ENCODE results near the gene SMIM35.
"Not testable (repeated sequence)": the region's sequence is repeated elsewhere in the genome, so short reads cannot be mapped to it uniquely, and the experiment has no call there.

Gene SMIM35

GRCh38 chr11:118021146-118021545 is 65.6 kb downstream of the SMIM35 start:
- Histone ChIP-seq H3K9me3 (ENCODE audit: control insufficient read depth, insufficient read depth, low read length) (no peaks in the 10 kb centered on the region; the same call in 1 of the 2 replicates), H3K36me3 (ENCODE audit: insufficient read depth, low read length) (no peaks in the 10 kb centered on the region), H3K4me1 (ENCODE audit: insufficient read depth, low read length) (no peaks in the 10 kb centered on the region), H3K9ac (ENCODE audit: low read depth, low read length) (no peak overlapping the region)

- no peaks in the 10 kb centered on the region for H3K9me3 ChIP-seq (ENCODE audit: control insufficient read depth, insufficient read depth, low read length)
- no peak overlapping the region for H3K9ac ChIP-seq (ENCODE audit: low read depth, low read length)
- no peaks in the 10 kb centered on the region for H3K36me3 ChIP-seq (ENCODE audit: insufficient read depth, low read length)
- no peaks in the 10 kb centered on the region for H3K4me1 ChIP-seq (ENCODE audit: insufficient read depth, low read length)
These were observed 68.4 kb downstream of the SMIM35 start for GRCh38 chr11:118018401-118018800.

GRCh38 chr11:118017631-118018315 is 69.0 kb downstream of the SMIM35 start:
- H3K9ac ChIP-seq (ENCODE audit: low read depth, low read length) = no peak overlapping the region
- H3K4me1 ChIP-seq (ENCODE audit: insufficient read depth, low read length) = no peaks in the 10 kb centered on the region

GRCh38 chr11:118017111-118017510 is 69.7 kb downstream of the SMIM35 start:
- no peaks in the 10 kb centered on the region for H3K36me3 ChIP-seq (ENCODE audit: insufficient read depth, low read length)
- H3K9ac ChIP-seq (ENCODE audit: low read depth, low read length) = no peak overlapping the region
- no peaks in the 10 kb centered on the region for H3K9me3 ChIP-seq (ENCODE audit: control insufficient read depth, insufficient read depth, low read length)
- H3K4me1 ChIP-seq (ENCODE audit: insufficient read depth, low read length) = no peaks in the 10 kb centered on the region

More at GRCh38 chr11:118017631-118018315, 69.0 kb downstream of the SMIM35 start:
- no peaks in the 10 kb centered on the region for H3K9me3 ChIP-seq (ENCODE audit: control insufficient read depth, insufficient read depth, low read length)
- H3K36me3 ChIP-seq (ENCODE audit: insufficient read depth, low read length) = no peaks in the 10 kb centered on the region

GRCh38 chr11:118016104-118016503 is 70.7 kb downstream of the SMIM35 start:
- Histone ChIP-seq H3K36me3 (ENCODE audit: insufficient read depth, low read length) (no peaks in the 10 kb centered on the region), H3K9me3 (ENCODE audit: control insufficient read depth, insufficient read depth, low read length) (no peaks in the 10 kb centered on the region), H3K9ac (ENCODE audit: low read depth, low read length) (no peak overlapping the region), H3K4me1 (ENCODE audit: insufficient read depth, low read length) (no peaks in the 10 kb centered on the region)

- Histone ChIP-seq H3K4me1 (ENCODE audit: insufficient read depth, low read length) (no peaks in the 10 kb centered on the region), H3K36me3 (ENCODE audit: insufficient read depth, low read length) (no peaks in the 10 kb centered on the region), H3K9ac (ENCODE audit: low read depth, low read length) (no peak overlapping the region), H3K9me3 (ENCODE audit: control insufficient read depth, insufficient read depth, low read length) (no peaks in the 10 kb centered on the region)
These were observed 71.3 kb downstream of the SMIM35 start for GRCh38 chr11:118015385-118015841.

- Histone ChIP-seq H3K4me1 (ENCODE audit: insufficient read depth, low read length) (no peaks in the 10 kb centered on the region), H3K9me3 (ENCODE audit: control insufficient read depth, insufficient read depth, low read length) (no peaks in the 10 kb centered on the region), H3K9ac (ENCODE audit: low read depth, low read length) (no peak overlapping the region), H3K36me3 (ENCODE audit: insufficient read depth, low read length) (no peaks in the 10 kb centered on the region)
These were observed 72.7 kb downstream of the SMIM35 start for GRCh38 chr11:118014022-118014421.

GRCh38 chr11:118012083-118012669 is 74.6 kb downstream of the SMIM35 start:
- no peaks in the 10 kb centered on the region for H3K4me1 ChIP-seq (ENCODE audit: insufficient read depth, low read length)

GRCh38 chr11:118010738-118011461 is 75.9 kb downstream of the SMIM35 start:
- Histone ChIP-seq H3K9ac (ENCODE audit: low read depth, low read length) (no peak overlapping the region), H3K36me3 (ENCODE audit: insufficient read depth, low read length) (no peaks in the 10 kb centered on the region), H3K4me1 (ENCODE audit: insufficient read depth, low read length) (no peaks in the 10 kb centered on the region), H3K9me3 (ENCODE audit: control insufficient read depth, insufficient read depth, low read length) (no peaks in the 10 kb centered on the region)

More at GRCh38 chr11:118012083-118012669, 74.6 kb downstream of the SMIM35 start:
- Histone ChIP-seq H3K9ac (ENCODE audit: low read depth, low read length) (no peak overlapping the region), H3K36me3 (ENCODE audit: insufficient read depth, low read length) (no peaks in the 10 kb centered on the region), H3K9me3 (ENCODE audit: control insufficient read depth, insufficient read depth, low read length) (no peaks in the 10 kb centered on the region)

- H3K9ac ChIP-seq (ENCODE audit: low read depth, low read length) = no peak overlapping the region
- H3K9me3 ChIP-seq (ENCODE audit: control insufficient read depth, insufficient read depth, low read length) = no peaks in the 10 kb centered on the region
- no peaks in the 10 kb centered on the region for H3K36me3 ChIP-seq (ENCODE audit: insufficient read depth, low read length)
- no peaks in the 10 kb centered on the region for H3K4me1 ChIP-seq (ENCODE audit: insufficient read depth, low read length)
These were observed 76.7 kb downstream of the SMIM35 start for GRCh38 chr11:118009864-118010737.

GRCh38 chr11:118008271-118008911 is 78.4 kb downstream of the SMIM35 start:
- peaks cover under 1% of the 10 kb centered on the region; the same call in 1 of the 2 replicates for H3K4me1 ChIP-seq (ENCODE audit: insufficient read depth, low read length)
- no peaks in the 10 kb centered on the region for H3K36me3 ChIP-seq (ENCODE audit: insufficient read depth, low read length)
- H3K9ac ChIP-seq (ENCODE audit: low read depth, low read length) = no peak overlapping the region
- H3K9me3 ChIP-seq (ENCODE audit: control insufficient read depth, insufficient read depth, low read length) = peaks cover 2% of the 10 kb centered on the region; the same call in 1 of the 2 replicates

- H3K36me3 ChIP-seq (ENCODE audit: insufficient read depth, low read length); H3K9ac ChIP-seq (ENCODE audit: low read depth, low read length); H3K9me3 ChIP-seq (ENCODE audit: control insufficient read depth, insufficient read depth, low read length); H3K4me1 ChIP-seq (ENCODE audit: insufficient read depth, low read length): not testable (repeated sequence)
These were observed 79.0 kb downstream of the SMIM35 start for GRCh38 chr11:118007563-118008270.

GRCh38 chr11:118007040-118007439 is 79.7 kb downstream of the SMIM35 start:
- H3K9me3 ChIP-seq (ENCODE audit: control insufficient read depth, insufficient read depth, low read length) = peaks cover 2% of the 10 kb centered on the region; the same call in 1 of the 2 replicates
- H3K4me1 ChIP-seq (ENCODE audit: insufficient read depth, low read length) = peaks cover 13% of the 10 kb centered on the region
- H3K36me3 ChIP-seq (ENCODE audit: insufficient read depth, low read length) = no peaks in the 10 kb centered on the region
- H3K9ac ChIP-seq (ENCODE audit: low read depth, low read length) = no peak overlapping the region
